ENCODE data around the gene PREX1. TPM values are rescaled to one million over a fixed set of nuclear protein-coding genes. Genes with fewer than 3 reads are reported as not detected.

PREX1 gene
- polyA plus RNA-seq, 3 donors = 3.3 to 22.8 (median 21.5) TPM

GRCh38 chr20:48802647-48803046, 25.2 kb downstream of the PREX1 start:
- no peak overlapping the region for H3K27ac ChIP-seq (ENCODE audit: low read depth, low read length)
- WGBS, 3 donors = 88 to 96% (median 94%) methylated on average over 7 of the region's 7 CpGs

- 64 to 95% (median 91%) methylated on average over 2 of the region's 2 CpGs for WGBS, 3 donors
Observed at GRCh38 chr20:48802216-48802615, 25.6 kb downstream of the PREX1 start.

GRCh38 chr20:48801197-48801596, 26.6 kb downstream of the PREX1 start:
- 90 to 98% (median 93%) methylated on average over 10 of the region's 10 CpGs for WGBS, 3 donors
- H3K27ac ChIP-seq (ENCODE audit: low read depth, low read length) = no peak overlapping the region

More at GRCh38 chr20:48802216-48802615, 25.6 kb downstream of the PREX1 start:
- no peak overlapping the region for H3K27ac ChIP-seq (ENCODE audit: low read depth, low read length)

- H3K27ac ChIP-seq (ENCODE audit: low read depth, low read length) = no peak overlapping the region
- WGBS, 3 donors = 55 to 83% (median 74%) methylated on average over 4 of the region's 4 CpGs
Observed at GRCh38 chr20:48800177-48800576, 27.6 kb downstream of the PREX1 start.

- WGBS, 3 donors = 72 to 81% (median 79%) methylated on average over 12 of the region's 12 CpGs
Observed at GRCh38 chr20:48799328-48800105, 28.3 kb downstream of the PREX1 start.

GRCh38 chr20:48797850-48798747, 29.7 kb downstream of the PREX1 start:
- WGBS, 3 donors = 73 to 83% (median 75%) methylated on average over 11 of the region's 11 CpGs
- no peak overlapping the region for H3K27ac ChIP-seq (ENCODE audit: low read depth, low read length)

More at GRCh38 chr20:48799328-48800105, 28.3 kb downstream of the PREX1 start:
- H3K27ac ChIP-seq (ENCODE audit: low read depth, low read length) = no peak overlapping the region

GRCh38 chr20:48797275-48797825, 30.4 kb downstream of the PREX1 start:
- 56 to 87% (median 56%) methylated on average over 15 of the region's 15 CpGs for WGBS, 3 donors
- H3K27ac ChIP-seq (ENCODE audit: low read depth, low read length) = no peak overlapping the region

GRCh38 chr20:48795732-48796131, 32.1 kb downstream of the PREX1 start:
- H3K27ac ChIP-seq (ENCODE audit: low read depth, low read length) = no peak overlapping the region
- 30 to 54% (median 53%) methylated on average over 5 of the region's 5 CpGs for WGBS, 3 donors

GRCh38 chr20:48794816-48795457, 32.9 kb downstream of the PREX1 start:
- no peak overlapping the region for H3K27ac ChIP-seq (ENCODE audit: low read depth, low read length)

GRCh38 chr20:48794360-48794759, 33.4 kb downstream of the PREX1 start:
- H3K27ac ChIP-seq (ENCODE audit: low read depth, low read length) = no peak overlapping the region
- WGBS, 3 donors = 34 to 63% (median 51%) methylated on average over 5 of the region's 5 CpGs

More at GRCh38 chr20:48794816-48795457, 32.9 kb downstream of the PREX1 start:
- 84 to 89% (median 85%) methylated on average over 5 of the region's 5 CpGs for WGBS, 3 donors

- no peak overlapping the region for H3K27ac ChIP-seq (ENCODE audit: low read depth, low read length)
Observed at GRCh38 chr20:48793776-48794175, 34.0 kb downstream of the PREX1 start.

GRCh38 chr20:48791666-48792071, 36.1 kb downstream of the PREX1 start:
- WGBS, 3 donors = 19 to 45% (median 42%) methylated on average over 6 of the region's 6 CpGs
- H3K27ac ChIP-seq (ENCODE audit: low read depth, low read length) = no peak overlapping the region

More at GRCh38 chr20:48793776-48794175, 34.0 kb downstream of the PREX1 start:
- 60 to 80% (median 76%) methylated on average over 3 of the region's 3 CpGs for WGBS, 3 donors

GRCh38 chr20:48791014-48791413, 36.8 kb downstream of the PREX1 start:
- 17 to 52% (median 47%) methylated on average over 11 of the region's 11 CpGs for WGBS, 3 donors
- no peak overlapping the region for H3K27ac ChIP-seq (ENCODE audit: low read depth, low read length)

GRCh38 chr20:48790473-48791003, 37.3 kb downstream of the PREX1 start:
- no peak overlapping the region for H3K27ac ChIP-seq (ENCODE audit: low read depth, low read length)
- WGBS, 3 donors = 35 to 48% (median 43%) methylated on average over 5 of the region's 5 CpGs

GRCh38 chr20:48789781-48790472, 37.9 kb downstream of the PREX1 start:
- H3K27ac ChIP-seq (ENCODE audit: low read depth, low read length) = no peak overlapping the region
- WGBS, 3 donors = 77 to 79% (median 78%) methylated on average over 9 of the region's 9 CpGs

GRCh38 chr20:48789185-48789668, 38.6 kb downstream of the PREX1 start:
- no peak overlapping the region for H3K27ac ChIP-seq (ENCODE audit: low read depth, low read length)
- WGBS, 3 donors = 56 to 89% (median 79%) methylated on average over 6 of the region's 6 CpGs

GRCh38 chr20:48788486-48789072, 39.2 kb downstream of the PREX1 start:
- WGBS, 3 donors = 67 to 85% (median 71%) methylated on average over 9 of the region's 9 CpGs
- H3K27ac ChIP-seq (ENCODE audit: low read depth, low read length) = no peak overlapping the region
